HEK293 (cell line): ENCODE results near the gene GP1BB.

ENCODE experiments used
- CTCF ChIP-seq: fragments of 450-650 bp; formaldehyde crosslinking; IDR thresholded peaks from 2 replicates; pipeline ENCODE4 v1.5.1; 2016; ENCODE audit warnings: missing biosample characterization, missing genetic modification characterization
- YY1 ChIP-seq: fragments of 450-650 bp; formaldehyde crosslinking; IDR thresholded peaks from 2 replicates; pipeline ENCODE4 v1.5.1; 2018; ENCODE audit warnings: missing biosample characterization, missing genetic modification characterization
- ZNF274 ChIP-seq, 2 experiments: fragments of 200-500 bp in 1 of 2; fragments of 450-650 bp in 1 of 2; sonication (Bioruptor generic) in 1 of 2; formaldehyde crosslinking in 1 of 2; IDR thresholded peaks; 2 replicates each; pipeline versions ENCODE4 v1.5.1 to v1.6.1; 2014 to 2016; ENCODE audit warnings: borderline replicate concordance in 1 of 2, inconsistent platforms in 1 of 2, low read length in 1 of 2, missing biosample characterization in 1 of 2, missing genetic modification characterization in 1 of 2
- ZNF335 ChIP-seq: fragments of 450-650 bp; formaldehyde crosslinking; conservative IDR thresholded peaks from 2 replicates; pipeline ENCODE4 v1.5.1; 2016; ENCODE audit warnings: missing biosample characterization, missing genetic modification characterization
- ZNF398 ChIP-seq: fragments of 450-650 bp; formaldehyde crosslinking; IDR thresholded peaks from 2 replicates; pipeline ENCODE4 v1.5.1; 2017; ENCODE audit warnings: missing biosample characterization, missing genetic modification characterization
- ZNF530 ChIP-seq: fragments of 450-650 bp; formaldehyde crosslinking; IDR thresholded peaks from 2 replicates; pipeline ENCODE4 v1.5.1; 2016; ENCODE audit warnings: low read depth, missing biosample characterization, missing genetic modification characterization
- ZNF548 ChIP-seq: fragments of 450-650 bp; formaldehyde crosslinking; IDR thresholded peaks from 2 replicates; pipeline ENCODE4 v1.5.1; 2016; ENCODE audit warnings: missing biosample characterization, missing genetic modification characterization
- ZSCAN18 ChIP-seq: fragments of 450-650 bp; formaldehyde crosslinking; IDR thresholded peaks from 2 replicates; pipeline ENCODE4 v1.5.1; 2016; ENCODE audit warnings: missing biosample characterization, missing genetic modification characterization

GRCh38 chr22:19674929-19675253 lies 48.4 kb upstream of the GP1BB start:
- TF ChIP-seq CTCF (tag by site-specific recombination) = no peak
- no peak for TF ChIP-seq ZSCAN18 (tag by site-specific recombination)
- no peak for TF ChIP-seq YY1 (tag by site-specific recombination)
- TF ChIP-seq ZNF398 (tag by site-specific recombination) = no peak
- no peak for TF ChIP-seq ZNF548 (tag by site-specific recombination)
- no peak for TF ChIP-seq ZNF335 (tag by site-specific recombination)
- no peak for TF ChIP-seq ZNF530 (tag by site-specific recombination)
- no peak for TF ChIP-seq ZNF274 (IDR thresholded peaks at IDR 0.05; ENCODE audit: low read length)
- TF ChIP-seq ZNF274 (tag by site-specific recombination; IDR thresholded peaks at IDR 0.05; ENCODE audit: borderline replicate concordance) = no peak
